ENCODE data around the gene ARF4.
"Not testable (repeated sequence)": the region's sequence is repeated elsewhere in the genome, so short reads cannot be mapped to it uniquely, and the experiment has no call there.

The ARF4 gene

GRCh38 chr3:57597127-57597923, at the start of gene ARF4:
TSS of gene ARF4 (minus strand) at chr3:57597344. CDS start at chr3:57597140, 204 bp downstream.
- DNase-seq (ENCODE audit: low read depth in 2 of 2), result peak; percentile 98 to 100

DNA sequence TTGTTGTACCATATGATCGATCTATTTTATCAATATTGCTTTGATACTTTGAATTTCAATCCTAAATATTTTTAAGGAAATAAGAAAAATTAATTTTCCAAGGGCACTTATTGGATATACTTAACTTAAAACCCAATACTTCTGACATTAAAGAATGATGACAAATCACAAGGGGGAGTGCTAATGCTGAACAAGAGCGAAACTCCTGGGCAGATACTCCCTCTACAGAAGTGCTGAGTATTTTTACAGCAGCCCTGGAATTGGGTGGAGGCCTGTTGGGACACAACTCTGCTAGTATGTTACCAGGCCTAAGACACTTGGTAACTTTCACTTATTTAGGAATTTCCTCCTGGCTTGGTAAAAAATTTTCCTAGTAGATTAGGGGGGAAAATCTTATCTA, 49.6 kb upstream of the ARF4 start:
- no peak for DNase-seq (ENCODE audit: low read depth in 2 of 2)

GRCh38 chr3:57644740-57645139, 47.6 kb upstream of the ARF4 start:
- no peak for DNase-seq (ENCODE audit: low read depth in 2 of 2)

DNA sequence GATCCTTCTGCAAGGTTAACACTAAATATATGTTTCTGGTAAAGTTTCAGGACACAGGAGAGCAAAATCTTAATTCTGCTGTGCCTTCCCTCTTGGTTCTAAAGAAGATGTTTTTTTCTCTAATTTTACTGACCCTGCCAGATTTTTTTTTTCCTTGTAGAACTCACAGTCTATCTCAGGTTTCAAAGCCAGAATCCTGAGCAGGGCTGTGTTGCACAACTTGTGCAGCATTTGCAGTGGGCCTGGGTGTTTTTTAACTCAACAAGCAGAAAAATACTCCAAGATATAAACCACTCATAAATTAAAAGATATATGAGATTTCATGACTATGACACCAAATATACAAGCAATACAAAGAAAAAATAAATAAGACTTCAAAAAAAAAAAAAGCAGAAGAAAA, 40.2 kb upstream of the ARF4 start:
- DNase-seq (ENCODE audit: low read depth in 2 of 2), result no peak

DNA sequence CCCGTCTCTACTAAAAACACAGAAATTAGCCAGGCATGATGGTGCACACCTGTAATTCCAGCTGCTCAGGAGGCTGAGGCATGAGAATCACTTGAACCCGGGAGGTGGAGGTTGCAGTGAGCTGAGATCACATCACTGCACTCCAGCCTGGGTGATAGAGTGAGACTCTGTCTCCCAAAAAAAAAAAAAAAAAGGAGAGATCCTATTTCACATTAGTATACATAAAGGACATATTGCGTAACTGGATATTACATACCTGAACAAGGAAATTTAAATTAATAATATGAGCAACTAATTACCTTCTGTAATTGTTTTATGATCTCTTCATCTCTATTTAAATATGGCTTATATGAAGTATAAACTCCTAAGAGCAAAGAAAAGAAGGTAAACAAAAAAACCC, 37.1 kb upstream of the ARF4 start:
- not testable (repeated sequence) for DNase-seq (ENCODE audit: low read depth in 2 of 2)

DNA sequence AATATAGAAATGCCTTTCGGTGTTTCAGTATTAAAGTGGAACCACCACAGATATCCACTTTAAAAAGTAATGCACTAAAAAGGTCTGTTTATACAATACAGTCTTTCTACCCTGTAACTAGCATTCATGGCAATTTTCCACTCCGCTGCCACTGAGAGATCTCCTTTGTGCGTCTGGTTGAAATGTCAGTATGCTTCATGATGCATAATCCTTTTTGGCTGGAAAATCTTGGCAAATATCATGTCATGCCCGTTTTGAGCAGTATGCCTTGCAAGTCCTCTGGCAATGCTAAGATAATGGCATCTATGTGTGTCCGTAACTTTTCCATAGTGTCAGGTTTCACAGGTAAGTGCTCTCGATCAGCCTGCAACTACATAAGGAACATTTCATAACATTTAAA, 30.8 kb upstream of the ARF4 start:
- no peak for DNase-seq (ENCODE audit: low read depth in 2 of 2)

DNA sequence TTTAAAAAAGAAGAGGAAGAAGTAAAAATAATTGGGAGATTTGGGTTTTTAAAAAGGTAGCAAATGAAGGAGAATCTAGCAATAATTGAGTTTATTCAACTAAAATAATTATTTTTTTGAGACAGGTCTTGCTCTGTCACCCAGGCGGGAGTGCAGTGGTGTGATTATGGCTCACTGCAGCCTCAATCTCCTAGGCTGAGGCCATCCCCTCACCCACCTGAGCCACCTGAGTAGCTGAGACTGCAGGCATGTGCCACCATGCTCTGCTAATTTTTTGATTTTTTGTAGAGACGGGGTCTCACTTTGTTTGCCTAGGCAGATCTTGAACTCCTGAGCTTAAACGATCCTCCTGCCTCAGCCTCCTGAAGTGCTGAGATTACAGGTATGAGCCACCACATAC, 27.7 kb upstream of the ARF4 start:
- no peak for DNase-seq (ENCODE audit: low read depth in 2 of 2)

DNA sequence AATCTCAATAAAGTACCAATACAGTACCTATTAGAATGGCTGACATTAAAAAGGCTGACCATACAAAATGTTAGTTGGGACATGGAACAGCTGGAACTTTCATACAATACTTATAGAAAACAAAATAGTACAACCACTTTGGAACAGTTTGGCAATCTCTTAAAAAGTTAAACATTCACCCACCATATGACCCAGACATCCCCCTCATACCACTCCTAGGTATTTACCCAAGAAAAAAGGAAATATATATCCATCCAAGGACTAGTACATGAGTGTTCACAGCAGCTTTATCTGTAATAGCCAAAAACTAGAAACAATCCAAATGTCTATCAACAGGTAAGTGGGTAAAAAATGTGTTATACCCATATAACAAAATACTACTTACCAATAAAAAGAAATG, 25.2 kb upstream of the ARF4 start:
- no peak for DNase-seq (ENCODE audit: low read depth in 2 of 2)

- DNase-seq (ENCODE audit: low read depth in 2 of 2), result no peak
Measured at GRCh38 chr3:57617739-57618138, 20.6 kb upstream of the ARF4 start.

DNA sequence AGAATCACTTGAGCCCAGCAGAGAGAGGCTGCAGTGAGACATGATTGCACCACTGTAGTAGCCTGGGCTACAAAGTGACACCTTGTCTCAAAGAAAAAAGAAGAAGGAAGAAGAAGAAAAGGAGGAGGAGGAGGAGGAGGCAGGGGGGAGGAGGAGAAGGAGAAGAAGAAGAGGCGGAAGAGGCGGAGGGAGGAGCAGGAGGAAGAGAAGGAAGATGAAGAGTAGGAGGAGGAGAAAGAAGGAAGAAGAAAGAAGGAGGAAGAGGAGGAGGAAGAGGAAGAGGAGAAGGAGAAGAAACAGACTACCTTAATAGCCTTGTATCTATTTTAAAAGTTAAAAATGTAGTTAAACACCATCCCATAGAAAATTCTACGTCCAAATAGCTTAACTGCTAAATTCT, 19.1 kb upstream of the ARF4 start:
- DNase-seq (ENCODE audit: low read depth in 2 of 2), result no peak

DNA sequence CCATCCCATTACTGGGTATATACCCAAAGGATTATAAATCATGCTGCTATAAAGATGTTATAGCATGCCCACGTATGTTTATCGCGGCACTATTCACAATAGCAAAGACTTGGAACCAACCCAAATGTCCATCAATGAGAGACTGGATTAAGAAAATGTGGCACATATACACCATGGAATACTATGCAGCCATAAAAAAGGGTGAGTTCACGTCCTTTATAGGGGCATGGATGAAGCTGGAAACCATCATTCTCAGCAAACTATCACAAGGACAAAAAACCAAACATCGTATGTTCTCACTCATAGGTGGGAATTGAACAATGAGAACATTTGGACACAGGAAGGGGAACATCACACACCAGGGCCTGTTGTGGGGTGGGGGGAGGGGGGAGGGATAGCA, 14.7 kb upstream of the ARF4 start:
- DNase-seq (ENCODE audit: low read depth in 2 of 2), result not testable (repeated sequence)

GRCh38 chr3:57605683-57606082, 8.5 kb upstream of the ARF4 start:
- no peak for DNase-seq (ENCODE audit: low read depth in 2 of 2)

DNA sequence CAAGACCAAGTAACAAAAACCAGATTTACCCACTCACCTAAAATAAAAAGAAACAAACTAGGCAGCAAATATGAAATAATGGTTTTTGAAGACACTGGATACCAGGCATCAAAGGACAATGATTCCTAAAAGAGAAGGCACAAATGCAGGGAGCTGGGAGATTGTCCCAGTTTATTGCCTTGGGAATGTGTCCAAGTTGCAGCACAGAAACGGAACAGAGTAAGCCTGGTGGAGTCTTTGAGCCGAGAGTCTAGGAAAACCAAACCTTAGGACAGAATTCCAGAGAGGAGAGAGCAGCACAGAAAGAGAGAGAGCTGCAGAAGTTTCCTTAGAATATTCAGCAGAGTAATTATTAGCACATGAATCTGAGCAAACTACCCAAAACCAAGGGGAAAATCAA, 7.8 kb upstream of the ARF4 start:
- no peak for DNase-seq (ENCODE audit: low read depth in 2 of 2)

DNA sequence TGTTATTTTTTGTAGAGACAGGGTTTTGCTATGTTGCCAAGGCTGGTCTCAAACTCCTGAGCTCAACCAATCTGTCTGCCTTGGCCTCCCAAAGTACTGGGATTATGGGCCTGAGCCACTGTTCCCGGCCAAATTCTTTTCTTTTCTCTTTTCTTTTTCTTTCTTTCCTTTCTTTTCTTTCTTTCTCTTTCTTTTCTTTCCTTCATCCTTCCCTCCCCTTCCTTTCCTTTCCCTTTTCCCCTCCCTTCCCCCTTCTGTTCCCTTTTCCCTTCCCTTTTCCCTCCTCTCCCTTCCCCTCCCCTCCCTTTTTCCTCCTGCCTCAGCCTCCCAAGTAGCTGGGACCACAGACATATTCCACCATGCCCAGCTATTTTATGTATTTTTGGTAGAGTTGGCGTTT, 3.1 kb upstream of the ARF4 start:
- no peak for DNase-seq (ENCODE audit: low read depth in 2 of 2)

- DNase-seq (ENCODE audit: low read depth in 2 of 2), result no peak
Measured at GRCh38 chr3:57598765-57599360, 1.7 kb upstream of the ARF4 start.

GRCh38 chr3:57596495-57597126, 533 bp downstream of the ARF4 start:
- peak; percentile 41 to 45 for DNase-seq (ENCODE audit: low read depth in 2 of 2)

GRCh38 chr3:57594576-57594975, 2.6 kb downstream of the ARF4 start:
- no peak for DNase-seq (ENCODE audit: low read depth in 2 of 2)

DNA sequence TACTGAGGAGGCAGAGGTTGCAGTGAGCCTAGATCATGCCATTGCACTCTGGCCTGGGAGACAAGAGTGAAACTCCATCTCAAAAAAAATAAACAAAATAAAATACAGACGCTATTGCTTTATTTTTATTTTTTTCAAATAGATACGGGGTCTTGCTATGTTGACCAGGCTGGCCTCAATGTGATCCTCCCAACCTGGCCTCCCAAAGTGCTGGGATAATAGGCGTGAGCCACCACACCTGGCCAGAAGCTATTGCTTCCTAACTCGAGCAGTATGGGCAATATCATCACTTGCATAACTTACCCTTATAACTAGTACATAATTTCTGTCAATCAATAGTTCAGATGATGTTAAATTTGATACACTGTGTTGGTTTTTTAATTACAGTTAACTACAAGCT, 3.0 kb downstream of the ARF4 start:
- DNase-seq (ENCODE audit: low read depth in 2 of 2), result no peak

- no peak for DNase-seq (ENCODE audit: low read depth in 2 of 2)
Measured at GRCh38 chr3:57592306-57592705, 4.8 kb downstream of the ARF4 start.

GRCh38 chr3:57587905-57588304, 9.2 kb downstream of the ARF4 start:
- DNase-seq (ENCODE audit: low read depth in 2 of 2), result no peak

- DNase-seq (ENCODE audit: low read depth in 2 of 2), result no peak
Measured at GRCh38 chr3:57586778-57587177, 10.4 kb downstream of the ARF4 start.

DNA sequence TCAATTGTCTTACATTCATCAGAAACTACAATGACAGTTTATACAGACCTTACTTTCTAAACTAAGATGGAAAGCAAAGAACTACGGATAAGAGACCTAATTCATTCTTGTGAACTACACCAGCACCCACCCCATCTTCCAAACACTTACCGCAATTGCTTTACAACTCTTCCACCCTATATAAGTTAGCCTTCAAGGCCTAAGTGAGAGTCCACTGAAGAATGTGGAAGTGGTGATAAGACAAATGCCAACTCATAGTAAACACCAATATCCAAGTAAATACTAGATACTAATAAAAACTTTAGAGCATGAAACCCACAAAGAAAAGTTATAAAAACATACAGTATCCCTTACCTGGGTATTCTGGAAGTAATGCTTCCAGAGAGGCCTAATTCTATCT, 13.6 kb downstream of the ARF4 start:
- no peak for DNase-seq (ENCODE audit: low read depth in 2 of 2)

GRCh38 chr3:57582474-57583168, 14.5 kb downstream of the ARF4 start:
- DNase-seq (ENCODE audit: low read depth in 2 of 2), result no peak

Data from stimulated activated CD8-positive, alpha-beta memory T cell treated with anti-CD3 and anti-CD28 coated beads, Interleukin-7, amount 100 ng/mL, for 1 hour (primary cell).